Sigmoid colon (tissue), 4 donors: ENCODE data around the gene CDH23.

Source experiments
- CTCF ChIP-seq, 4 experiments: fragments of 450-650 bp in 3 of 4; fragments of 200-600 bp in 1 of 4; IDR thresholded peaks; one replicate each; pipeline ENCODE4 v1.5.1; 2016 to 2019; ENCODE audit warnings: antibody characterized with exemption in 4 of 4, mild to moderate bottlenecking in 3 of 4, moderate library complexity in 2 of 4
- EP300 ChIP-seq, 4 donors: sonication (generic); formaldehyde crosslinking; IDR thresholded peaks; one replicate each; pipeline ENCODE4 v1.6.1; 2017; ENCODE audit warnings: antibody characterized with exemption in 4 of 4
- POLR2A ChIP-seq, 2 donors: fragments of 450-650 bp; IDR thresholded peaks; one replicate each; pipeline ENCODE4 v1.6.1; 2016; ENCODE audit warnings: antibody characterized with exemption in 2 of 2, mild to moderate bottlenecking in 2 of 2, moderate library complexity in 2 of 2
- POLR2AphosphoS5 ChIP-seq, 4 donors: sonication (generic); formaldehyde crosslinking; IDR thresholded peaks; one replicate each; pipeline ENCODE4 v1.6.1; 2017; ENCODE audit warnings: antibody characterized with exemption in 4 of 4

DNA sequence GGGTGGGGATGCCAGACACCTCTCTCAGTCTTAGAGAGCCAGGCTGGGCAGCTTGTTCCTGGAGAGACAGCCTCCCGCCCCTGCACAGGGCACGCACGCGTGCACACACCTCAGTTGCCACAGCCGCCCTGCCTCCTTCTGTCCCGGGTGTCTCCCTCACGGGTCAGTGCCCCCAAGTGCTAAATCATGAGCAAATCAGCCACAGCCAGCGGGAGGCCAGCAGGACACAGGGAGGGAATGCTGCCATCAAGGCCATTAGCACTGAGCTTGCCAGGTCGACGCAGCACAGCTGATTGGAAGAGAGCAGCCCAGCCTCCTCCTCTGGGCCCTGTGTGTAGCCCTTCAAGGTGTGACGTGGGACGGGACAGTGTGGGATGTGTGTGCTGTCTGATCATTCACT, 130.4 kb downstream of the CDH23 start:
- TF ChIP-seq POLR2AphosphoS5 (IDR thresholded peaks at IDR 0.05) (no peak), CTCF (IDR thresholded peaks at IDR 0.05) (no peak), POLR2A (IDR thresholded peaks at IDR 0.05) (no peak), EP300 (IDR thresholded peaks at IDR 0.05) (no peak)
